Measurements from ENCODE around the gene ZNF385C.

Gene ZNF385C

GRCh38 chr17:42041619-42042018 lies 56.7 kb downstream of the ZNF385C start:
- H3K27me3 ChIP-seq (replicated peaks), result no peaks in the 10 kb centered on the region
- H3K36me3 ChIP-seq (replicated peaks), result no peaks in the 10 kb centered on the region
- TF ChIP-seq CTCF (IDR thresholded peaks at IDR 0.05; ENCODE audit: low read depth, low read length, missing control alignments), result no peak
- DNase-seq, result no peak
- H3K4me3 ChIP-seq (ENCODE audit: low read depth, low read length), result no peak overlapping the region
- H3K27ac ChIP-seq, result no peak overlapping the region
- in situ Hi-C loops (cut with HindIII; ENCODE audit: low pct_ligation_motif_present, low sequenced_read_pairs), result no loop called here

- in situ Hi-C loops (cut with HindIII; ENCODE audit: low pct_ligation_motif_present, low sequenced_read_pairs), result no loop called here
- H3K27me3 ChIP-seq (replicated peaks), result no peaks in the 10 kb centered on the region
- H3K27ac ChIP-seq, result no peak overlapping the region
- DNase-seq, result no peak
- TF ChIP-seq CTCF (IDR thresholded peaks at IDR 0.05; ENCODE audit: low read depth, low read length, missing control alignments), result no peak
- no peak overlapping the region for H3K4me3 ChIP-seq (ENCODE audit: low read depth, low read length)
- no peaks in the 10 kb centered on the region for H3K36me3 ChIP-seq (replicated peaks)
Measured at GRCh38 chr17:42040818-42041217, 57.5 kb downstream of the ZNF385C start.

GRCh38 chr17:42039794-42040763 lies 58.2 kb downstream of the ZNF385C start:
- TF ChIP-seq CTCF (IDR thresholded peaks at IDR 0.05; ENCODE audit: low read depth, low read length, missing control alignments), result no peak
- in situ Hi-C loops (cut with HindIII; ENCODE audit: low pct_ligation_motif_present, low sequenced_read_pairs), result no loop called here
- H3K27me3 ChIP-seq (replicated peaks), result no peaks in the 10 kb centered on the region
- H3K27ac ChIP-seq, result no peak overlapping the region
- H3K4me3 ChIP-seq (ENCODE audit: low read depth, low read length), result no peak overlapping the region
- no peak for DNase-seq
- no peaks in the 10 kb centered on the region for H3K36me3 ChIP-seq (replicated peaks)

- TF ChIP-seq CTCF (IDR thresholded peaks at IDR 0.05; ENCODE audit: low read depth, low read length, missing control alignments), result no peak
- DNase-seq, result no peak
- in situ Hi-C loops (cut with HindIII; ENCODE audit: low pct_ligation_motif_present, low sequenced_read_pairs), result no loop called here
- Histone ChIP-seq H3K4me3 (ENCODE audit: low read depth, low read length) (no peak overlapping the region), H3K27ac (no peak overlapping the region), H3K27me3 (replicated peaks) (no peaks in the 10 kb centered on the region), H3K36me3 (replicated peaks) (no peaks in the 10 kb centered on the region)
Measured at GRCh38 chr17:42038221-42038973, 59.9 kb downstream of the ZNF385C start.

- no peaks in the 10 kb centered on the region for H3K27me3 ChIP-seq (replicated peaks)
- DNase-seq, result no peak
- no peaks in the 10 kb centered on the region for H3K36me3 ChIP-seq (replicated peaks)
- H3K4me3 ChIP-seq (ENCODE audit: low read depth, low read length), result no peak overlapping the region
- no peak for TF ChIP-seq CTCF (IDR thresholded peaks at IDR 0.05; ENCODE audit: low read depth, low read length, missing control alignments)
- in situ Hi-C loops (cut with HindIII; ENCODE audit: low pct_ligation_motif_present, low sequenced_read_pairs), result no loop called here
- H3K27ac ChIP-seq, result no peak overlapping the region
Measured at GRCh38 chr17:42034059-42034458, 64.2 kb downstream of the ZNF385C start.
